ENCODE data around the gene PACS2.

Gene PACS2

GRCh38 chr14:105411985-105412770 lies 97.6 kb downstream of the PACS2 start:
- no peak for DNase-seq (ENCODE audit: low read depth in 2 of 2)
- H3K4me3 ChIP-seq (replicated peaks in 1 of 2; ENCODE audit: low read depth in 2 of 2, low read length in 2 of 2): no peak overlapping the region
- TF ChIP-seq CTCF (IDR thresholded peaks at IDR 0.05; ENCODE audit: low read depth, low read length): no peak

- TF ChIP-seq CTCF (IDR thresholded peaks at IDR 0.05; ENCODE audit: low read depth, low read length): no peak
- no peak overlapping the region for H3K4me3 ChIP-seq (replicated peaks in 1 of 2; ENCODE audit: low read depth in 2 of 2, low read length in 2 of 2)
- DNase-seq (ENCODE audit: low read depth in 2 of 2): no peak
Measured at GRCh38 chr14:105412771-105413543, 98.4 kb downstream of the PACS2 start.

DNA sequence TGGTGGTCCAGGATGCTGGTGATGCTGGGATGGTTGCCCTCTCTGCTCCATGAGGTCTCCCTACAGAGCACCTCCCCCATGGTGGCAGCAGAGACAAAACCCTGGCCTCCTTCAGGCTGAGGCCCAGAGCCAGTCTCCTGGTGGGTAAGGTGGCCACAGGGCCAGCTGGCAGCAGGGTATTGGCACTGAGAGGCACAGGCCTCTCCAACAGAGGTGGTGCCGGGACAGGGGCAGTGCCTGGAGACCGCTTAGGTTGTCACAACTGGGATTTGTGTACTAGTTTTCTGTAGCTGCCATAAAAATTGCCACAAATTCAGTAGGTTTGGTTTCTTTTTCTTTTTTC lies 99.0 kb downstream of the PACS2 start:
- H3K4me3 ChIP-seq (replicated peaks in 1 of 2; ENCODE audit: low read depth in 2 of 2, low read length in 2 of 2): no peak overlapping the region
- no peak for DNase-seq (ENCODE audit: low read depth in 2 of 2)
- TF ChIP-seq CTCF (IDR thresholded peaks at IDR 0.05; ENCODE audit: low read depth, low read length): no peak

DNA sequence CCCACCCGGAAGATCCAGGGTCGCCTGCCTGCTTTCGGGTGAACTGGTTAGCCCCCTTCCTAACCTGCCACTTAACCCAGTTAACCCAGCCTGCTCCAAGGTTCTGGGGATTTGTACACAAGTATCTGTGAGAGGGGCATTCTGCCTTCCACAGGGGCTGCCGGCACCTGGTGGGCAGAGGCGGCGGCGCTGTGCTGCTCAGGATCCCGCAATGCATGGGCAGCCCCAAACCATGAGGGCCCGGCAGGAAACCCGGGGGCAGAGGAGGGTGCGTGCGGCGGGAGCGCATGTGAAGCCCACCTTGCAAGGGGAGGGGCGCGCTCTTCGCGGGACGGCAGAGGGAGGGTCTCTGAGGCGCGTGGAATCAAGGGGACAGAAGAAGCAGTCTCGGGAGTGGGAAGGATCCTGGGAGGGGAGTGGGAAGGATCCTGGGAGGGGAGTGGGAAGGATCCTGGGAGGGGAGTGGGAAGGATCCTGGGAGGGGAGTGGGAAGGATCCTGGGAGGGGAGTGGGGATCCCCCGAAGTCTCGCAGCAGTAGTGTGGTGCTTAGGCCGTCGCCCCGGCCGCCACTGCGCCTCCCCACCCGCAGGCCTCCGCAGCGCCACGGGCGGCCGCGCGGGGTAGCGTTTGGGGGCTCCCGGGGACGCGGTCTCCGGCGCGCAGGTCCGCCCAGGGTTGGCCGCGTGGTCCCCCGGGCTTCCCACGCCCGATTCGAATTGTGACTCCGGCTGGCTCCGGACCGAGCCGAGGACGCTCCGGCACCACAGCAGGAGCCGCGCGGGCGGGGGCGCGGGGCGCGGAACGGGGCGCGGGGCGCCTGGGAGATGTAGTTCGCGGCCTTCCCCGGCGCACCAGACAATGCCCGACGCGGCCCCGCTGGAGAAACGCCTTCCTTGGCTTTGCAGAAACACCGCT lies 100.2 kb downstream of the PACS2 start:
- peak; percentile 26 for TF ChIP-seq CTCF (IDR thresholded peaks at IDR 0.05; ENCODE audit: low read depth, low read length)
- peak; percentile 63 to 76 for DNase-seq (ENCODE audit: low read depth in 2 of 2)
- H3K4me3 ChIP-seq (replicated peaks in 1 of 2; ENCODE audit: low read depth in 2 of 2, low read length in 2 of 2): peak overlapping the region; percentile 21 to 45

- TF ChIP-seq CTCF (IDR thresholded peaks at IDR 0.05; ENCODE audit: low read depth, low read length): no peak
- no peak for DNase-seq (ENCODE audit: low read depth in 2 of 2)
- peak overlapping the region in 1 of 2 donors; percentile 45 for H3K4me3 ChIP-seq (replicated peaks in 1 of 2; ENCODE audit: low read depth in 2 of 2, low read length in 2 of 2)
Measured at GRCh38 chr14:105415481-105416428, 101.2 kb downstream of the PACS2 start.
